Muscle layer of colon (tissue), 2 donors: ENCODE results near the gene DNMT3A.

Source experiments
- H3K27ac ChIP-seq: one replicate; pipeline ENCODE4 v1.7.0; 2013; ENCODE audit warnings: low read depth, mild to moderate bottlenecking, low read length, moderate library complexity
- H3K27me3 ChIP-seq, 2 donors: one replicate each; pipeline ENCODE4 v1.7.0; 2013; ENCODE audit warnings: low read length in 2 of 2, mild to moderate bottlenecking in 2 of 2; ENCODE audit not compliant: insufficient read depth in 2 of 2, control insufficient read depth in 1 of 2
- H3K36me3 ChIP-seq: one replicate; pipeline ENCODE4 v1.7.0; 2013; ENCODE audit warnings: mild to moderate bottlenecking, low read length; ENCODE audit not compliant: insufficient read depth
- H3K4me1 ChIP-seq: one replicate; pipeline ENCODE4 v1.7.0; 2013; ENCODE audit warnings: mild to moderate bottlenecking, low read length; ENCODE audit not compliant: insufficient read depth
- H3K4me3 ChIP-seq, 2 donors: one replicate each; pipeline ENCODE4 v1.7.0; 2013; ENCODE audit warnings: low read length in 2 of 2, low read depth in 1 of 2, mild to moderate bottlenecking in 1 of 2, moderate library complexity in 1 of 2
- H3K9ac ChIP-seq: one replicate; pipeline ENCODE4 v1.7.0; 2013; ENCODE audit warnings: low read length
- H3K9me3 ChIP-seq: one replicate; pipeline ENCODE4 v1.7.0; 2013; ENCODE audit warnings: mild to moderate bottlenecking, low read length
- donor health status: abdominal sarcoma.
- donor health status: Adenocarcinoma of cecum.

Gene DNMT3A

GRCh38 chr2:25331686-25332365 lies 9.9 kb downstream of the DNMT3A start:
- no peak overlapping the region for H3K4me3 ChIP-seq
- peaks cover 71% of the 10 kb centered on the region for H3K4me1 ChIP-seq
- no peak overlapping the region for H3K27ac ChIP-seq
- H3K36me3 ChIP-seq = peaks cover under 1% of the 10 kb centered on the region
- H3K27me3 ChIP-seq = no peaks in the 10 kb centered on the region
- H3K9me3 ChIP-seq = no peaks in the 10 kb centered on the region
- H3K9ac ChIP-seq = no peak overlapping the region

- no peak overlapping the region for H3K4me3 ChIP-seq
- peaks cover 62% of the 10 kb centered on the region for H3K4me1 ChIP-seq
- no peak overlapping the region for H3K27ac ChIP-seq
- no peaks in the 10 kb centered on the region for H3K9me3 ChIP-seq
- H3K9ac ChIP-seq = no peak overlapping the region
- H3K27me3 ChIP-seq = no peaks in the 10 kb centered on the region
- H3K36me3 ChIP-seq = peaks cover 6% of the 10 kb centered on the region
These were observed 10.8 kb downstream of the DNMT3A start for GRCh38 chr2:25330937-25331336.

GRCh38 chr2:25330273-25330672 lies 11.5 kb downstream of the DNMT3A start:
- Histone ChIP-seq H3K27ac (no peak overlapping the region), H3K9ac (no peak overlapping the region)

GRCh38 chr2:25328152-25329085 lies 13.3 kb downstream of the DNMT3A start:
- H3K4me1 ChIP-seq = peaks cover 75% of the 10 kb centered on the region
- no peak overlapping the region for H3K4me3 ChIP-seq
- no peaks in the 10 kb centered on the region for H3K9me3 ChIP-seq
- no peak overlapping the region for H3K27ac ChIP-seq
- no peak overlapping the region for H3K9ac ChIP-seq
- H3K27me3 ChIP-seq = no peaks in the 10 kb centered on the region
- H3K36me3 ChIP-seq = peaks cover 6% of the 10 kb centered on the region

More at GRCh38 chr2:25330273-25330672, 11.5 kb downstream of the DNMT3A start:
- peaks cover 6% of the 10 kb centered on the region for H3K36me3 ChIP-seq
- H3K4me3 ChIP-seq = no peak overlapping the region
- H3K27me3 ChIP-seq = no peaks in the 10 kb centered on the region
- peaks cover 64% of the 10 kb centered on the region for H3K4me1 ChIP-seq
- no peaks in the 10 kb centered on the region for H3K9me3 ChIP-seq

GRCh38 chr2:25326326-25327013 lies 15.3 kb downstream of the DNMT3A start:
- Histone ChIP-seq H3K9ac (no peak overlapping the region), H3K27ac (no peak overlapping the region), H3K4me3 (no peak overlapping the region), H3K27me3 (no peaks in the 10 kb centered on the region), H3K9me3 (no peaks in the 10 kb centered on the region), H3K36me3 (peaks cover 6% of the 10 kb centered on the region), H3K4me1 (peaks cover 71% of the 10 kb centered on the region)

- Histone ChIP-seq H3K27ac (no peak overlapping the region), H3K4me3 (no peak overlapping the region), H3K9ac (no peak overlapping the region), H3K27me3 (no peaks in the 10 kb centered on the region), H3K9me3 (no peaks in the 10 kb centered on the region), H3K4me1 (peaks cover 57% of the 10 kb centered on the region), H3K36me3 (peaks cover 6% of the 10 kb centered on the region)
These were observed 16.7 kb downstream of the DNMT3A start for GRCh38 chr2:25324905-25325592.

- no peak overlapping the region for H3K4me3 ChIP-seq
- H3K27me3 ChIP-seq = no peaks in the 10 kb centered on the region
- peak overlapping the region; percentile 36 for H3K27ac ChIP-seq
- H3K9me3 ChIP-seq = no peaks in the 10 kb centered on the region
- H3K4me1 ChIP-seq = peaks cover 52% of the 10 kb centered on the region
- H3K9ac ChIP-seq = no peak overlapping the region
- peaks cover 6% of the 10 kb centered on the region for H3K36me3 ChIP-seq
These were observed 17.5 kb downstream of the DNMT3A start for GRCh38 chr2:25324251-25324650.

- Histone ChIP-seq H3K27ac (peak overlapping the region; percentile 36), H3K4me1 (peaks cover 47% of the 10 kb centered on the region), H3K4me3 (no peak overlapping the region), H3K36me3 (peaks cover 6% of the 10 kb centered on the region), H3K27me3 (no peaks in the 10 kb centered on the region), H3K9ac (no peak overlapping the region), H3K9me3 (no peaks in the 10 kb centered on the region)
These were observed 18.0 kb downstream of the DNMT3A start for GRCh38 chr2:25323610-25324189.

GRCh38 chr2:25323042-25323514 lies 18.6 kb downstream of the DNMT3A start:
- Histone ChIP-seq H3K27me3 (no peaks in the 10 kb centered on the region), H3K36me3 (peaks cover 6% of the 10 kb centered on the region), H3K4me3 (no peak overlapping the region), H3K9me3 (no peaks in the 10 kb centered on the region), H3K4me1 (peaks cover 41% of the 10 kb centered on the region), H3K9ac (no peak overlapping the region), H3K27ac (no peak overlapping the region)

GRCh38 chr2:25322312-25322711 lies 19.4 kb downstream of the DNMT3A start:
- no peak overlapping the region for H3K9ac ChIP-seq
- H3K4me3 ChIP-seq = no peak overlapping the region
- no peaks in the 10 kb centered on the region for H3K9me3 ChIP-seq
- H3K27me3 ChIP-seq = no peaks in the 10 kb centered on the region
- peaks cover 6% of the 10 kb centered on the region for H3K36me3 ChIP-seq
- no peak overlapping the region for H3K27ac ChIP-seq
- peaks cover 33% of the 10 kb centered on the region for H3K4me1 ChIP-seq
